A673 (cell line): ENCODE results near the gene SNX2. TPM values are rescaled to one million over a fixed set of nuclear protein-coding genes. Genes with fewer than 3 reads are reported as not detected.

Experiments
- BruUV-seq: library from RNA; stranded (reverse); fragments of 400-500 nt; replicated peaks from 2 replicates; lab custom pipeline; 2021; lab: Mats Ljungman, UMichigan
- CTCF ChIA-PET: fragments of 300-600 bp; sonication (Branson Sonifier 250); formaldehyde crosslinking; loops from one replicate; lab custom pipeline; 2022; ENCODE audit warnings: antibody characterized with exemption; lab: Charles Lee
- POLR2A ChIA-PET: fragments of 300-600 bp; sonication (Branson Sonifier 250); formaldehyde crosslinking; loops from one replicate; lab custom pipeline; 2022; ENCODE audit warnings: antibody characterized with exemption; ENCODE audit not compliant: low non-redundant PET; lab: Charles Lee
- DNase-seq: peaks from one replicate; pipeline ENCODE4 v3.0.0-alpha.2; 2015; ENCODE audit warnings: low spot score
- H3K27ac ChIP-seq: fragments of 200-600 bp; sonication (generic); 2 replicates; pipeline ENCODE4 v1.5.1; 2016; ENCODE audit warnings: mixed run types, low read depth, mild to moderate bottlenecking, mixed read lengths, antibody characterized with exemption, low read length; ENCODE audit not compliant: poor library complexity, severe bottlenecking
- H3K27me3 ChIP-seq: fragments of 200-600 bp; sonication (generic); replicated peaks from 2 replicates; pipeline ENCODE4 v1.6.1; 2017; ENCODE audit warnings: mixed run types, low read depth, mild to moderate bottlenecking, mixed read lengths, antibody characterized with exemption, low read length; ENCODE audit not compliant: insufficient read depth, poor library complexity
- H3K36me3 ChIP-seq: fragments of 200-600 bp; sonication (generic); 2 replicates; pipeline ENCODE4 v1.6.1; 2016; ENCODE audit warnings: mixed run types, mild to moderate bottlenecking, mixed read lengths, antibody characterized with exemption, low read length; ENCODE audit not compliant: insufficient read depth, poor library complexity, severe bottlenecking
- H3K4me1 ChIP-seq: fragments of 200-600 bp; sonication (generic); 2 replicates; pipeline ENCODE4 v1.6.1; 2017; ENCODE audit warnings: mixed run types, mild to moderate bottlenecking, mixed read lengths, antibody characterized with exemption, low read length; ENCODE audit not compliant: insufficient read depth, poor library complexity, severe bottlenecking
- H3K4me3 ChIP-seq: fragments of 200-600 bp; sonication (generic); 2 replicates; pipeline ENCODE4 v1.5.1; 2016; ENCODE audit warnings: low read depth, mixed run types, mild to moderate bottlenecking, mixed read lengths, low read length; ENCODE audit not compliant: poor library complexity, severe bottlenecking
- H3K9me3 ChIP-seq: fragments of 200-600 bp; sonication (generic); 2 replicates; pipeline ENCODE4 v1.6.1; 2016; ENCODE audit warnings: mixed run types, low read depth, mild to moderate bottlenecking, mixed read lengths, antibody characterized with exemption, low read length; ENCODE audit not compliant: poor library complexity, severe bottlenecking
- CTCF ChIP-seq: fragments of 300-800, 200-600 bp; sonication (generic); conservative IDR thresholded peaks from 2 replicates; pipeline ENCODE4 v1.5.1; 2017; ENCODE audit warnings: low read depth, mild to moderate bottlenecking, antibody characterized with exemption, low read length, moderate library complexity, mixed read lengths
- EZH2 ChIP-seq: fragments of 200-600 bp; sonication (generic); IDR thresholded peaks from 2 replicates; pipeline ENCODE4 v1.6.1; 2017; ENCODE audit warnings: borderline replicate concordance, low read depth, mild to moderate bottlenecking, mixed read lengths, antibody characterized with exemption, low read length; ENCODE audit not compliant: poor library complexity, severe bottlenecking
- intact Hi-C: fragments of 100-400 bp; cut with micrococcal nuclease; formaldehyde crosslinking; loops from one replicate; pipeline ENCODE4 v1.10.0; 2022; ENCODE audit not compliant: unreplicated experiment
- total RNA-seq: library from RNA; stranded (reverse); gene quantifications from 2 replicates; pipeline ENCODE4 v1.2.3, GENCODE V29; 2021

The SNX2 gene
- total RNA-seq, 1 experiment from 2014 or later = 64.3 TPM

GRCh38 chr5:122858451-122858850, 83.6 kb downstream of the SNX2 start:
- no TSS peak for BruUV-seq
- Histone ChIP-seq H3K4me1 (no peaks in the 10 kb centered on the region), H3K4me3 (no peak overlapping the region), H3K36me3 (no peaks in the 10 kb centered on the region), H3K27ac (no peak overlapping the region), H3K27me3 (no peaks in the 10 kb centered on the region), H3K9me3 (no peaks in the 10 kb centered on the region)
- ChIA-PET CTCF (no interaction called here), POLR2A (no interaction called here)
- TF ChIP-seq EZH2 (no peak), CTCF (no peak)
- peak; percentile 18 for DNase-seq
- intact Hi-C loops = no loop called here

- no peak overlapping the region for H3K27ac ChIP-seq
- no peaks in the 10 kb centered on the region for H3K9me3 ChIP-seq
- H3K27me3 ChIP-seq = no peaks in the 10 kb centered on the region
- no peak overlapping the region for H3K4me3 ChIP-seq
- ChIA-PET POLR2A (no interaction called here), CTCF (no interaction called here)
- no TSS peak for BruUV-seq
- DNase-seq = no peak
- intact Hi-C loops = no loop called here
- no peaks in the 10 kb centered on the region for H3K4me1 ChIP-seq
- H3K36me3 ChIP-seq = no peaks in the 10 kb centered on the region
- TF ChIP-seq EZH2 (no peak), CTCF (no peak)
These were observed 88.4 kb downstream of the SNX2 start for GRCh38 chr5:122863240-122863639.

DNA sequence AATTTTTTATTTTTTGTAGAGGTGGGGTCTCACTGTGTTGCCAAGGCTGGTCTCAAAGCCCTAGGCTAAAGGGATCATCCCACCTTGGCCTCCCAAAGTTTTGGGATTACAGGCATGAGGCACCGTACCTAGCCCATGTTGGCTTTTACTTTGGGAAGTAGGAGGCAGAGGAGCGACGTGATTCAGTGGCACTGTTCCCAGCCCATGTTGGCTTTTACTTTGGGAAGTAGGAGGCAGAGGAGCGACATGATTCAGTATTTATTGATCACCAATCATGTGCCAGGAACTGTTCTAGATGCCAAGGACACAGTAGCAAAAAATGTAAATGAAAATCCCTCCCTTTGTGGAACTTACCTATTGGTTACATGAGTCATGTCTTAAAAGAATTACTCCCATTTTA, 88.8 kb downstream of the SNX2 start:
- ChIA-PET CTCF (no interaction called here), POLR2A (no interaction called here)
- no TSS peak for BruUV-seq

More for the DNA sequence above, 88.8 kb downstream of the SNX2 start:
- no peak for TF ChIP-seq EZH2
- TF ChIP-seq CTCF = no peak
- Histone ChIP-seq H3K9me3 (no peaks in the 10 kb centered on the region), H3K27me3 (no peaks in the 10 kb centered on the region), H3K4me3 (no peak overlapping the region), H3K36me3 (no peaks in the 10 kb centered on the region), H3K4me1 (no peaks in the 10 kb centered on the region), H3K27ac (no peak overlapping the region)
- DNase-seq = no peak
- intact Hi-C loops = no loop called here
